ENCODE results near the gene ZDHHC11B.
"Not testable (repeated sequence)": the region's sequence is repeated elsewhere in the genome, so short reads cannot be mapped to it uniquely, and the experiment has no call there.

Gene ZDHHC11B

DNA sequence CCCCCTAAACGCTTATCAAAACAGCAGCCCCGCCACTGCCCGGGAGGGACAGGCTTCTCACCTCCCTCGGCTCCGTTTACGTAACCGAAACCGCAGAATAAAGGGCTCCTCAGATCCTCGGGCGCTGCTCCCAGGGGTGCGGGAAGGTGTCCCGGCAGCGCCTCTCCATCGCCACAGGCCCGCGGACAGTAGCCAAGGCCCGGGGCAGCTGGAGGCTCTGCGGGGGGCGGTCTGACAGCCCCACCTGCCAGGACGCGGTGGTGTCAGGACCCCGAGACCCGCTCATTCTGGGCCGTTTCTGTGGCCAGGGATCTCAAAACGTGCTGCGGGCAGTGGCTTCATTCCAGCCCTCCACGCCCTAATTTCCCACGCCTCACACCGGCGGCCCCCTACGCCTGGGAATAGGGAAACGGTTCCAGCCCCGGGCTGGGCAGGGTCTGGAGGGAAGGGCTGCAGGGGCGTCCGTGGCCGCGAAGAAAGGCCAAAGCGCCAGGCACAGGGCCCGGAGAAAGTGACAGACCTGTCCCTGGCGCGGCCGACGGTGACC is 575 bp downstream of the ZDHHC11B start:
- FAIRE-seq: not testable (repeated sequence)

DNA sequence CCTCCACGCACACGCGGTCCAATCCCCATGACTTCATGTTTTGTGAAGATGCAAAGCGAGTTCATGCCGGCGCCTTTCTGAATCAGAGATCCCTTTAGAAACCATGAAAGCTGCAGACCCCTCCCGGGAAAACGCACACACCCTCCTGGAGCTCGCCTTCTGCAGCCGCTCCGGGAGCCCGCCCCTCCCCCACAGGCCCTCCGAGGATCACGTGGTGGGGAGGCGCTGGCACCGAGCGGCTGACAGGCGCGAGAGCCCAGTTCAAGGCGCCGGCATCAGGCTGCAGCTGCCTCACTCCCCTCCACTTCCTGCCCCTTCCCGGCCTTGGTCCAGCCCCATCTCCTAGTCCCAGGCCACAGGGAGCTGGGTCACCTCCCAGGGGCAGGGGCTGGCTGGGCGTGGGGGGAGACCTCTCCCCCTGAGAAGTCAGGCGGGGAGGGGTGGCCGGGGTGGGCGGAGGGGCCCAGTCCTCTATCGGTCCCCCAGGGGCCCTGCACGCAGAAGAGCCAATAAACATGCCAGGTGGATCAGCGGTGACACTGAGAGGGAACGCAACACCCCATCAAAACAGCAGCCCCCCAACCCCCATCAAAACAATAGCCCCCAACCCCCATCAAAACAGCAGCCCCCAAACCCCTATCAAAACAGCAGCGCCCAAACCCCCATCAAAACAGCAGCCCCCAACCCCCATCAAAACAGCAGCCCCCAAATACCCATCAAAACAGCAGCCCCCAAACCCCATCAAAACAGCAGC is 1.3 kb downstream of the ZDHHC11B start:
- FAIRE-seq: not testable (repeated sequence)

DNA sequence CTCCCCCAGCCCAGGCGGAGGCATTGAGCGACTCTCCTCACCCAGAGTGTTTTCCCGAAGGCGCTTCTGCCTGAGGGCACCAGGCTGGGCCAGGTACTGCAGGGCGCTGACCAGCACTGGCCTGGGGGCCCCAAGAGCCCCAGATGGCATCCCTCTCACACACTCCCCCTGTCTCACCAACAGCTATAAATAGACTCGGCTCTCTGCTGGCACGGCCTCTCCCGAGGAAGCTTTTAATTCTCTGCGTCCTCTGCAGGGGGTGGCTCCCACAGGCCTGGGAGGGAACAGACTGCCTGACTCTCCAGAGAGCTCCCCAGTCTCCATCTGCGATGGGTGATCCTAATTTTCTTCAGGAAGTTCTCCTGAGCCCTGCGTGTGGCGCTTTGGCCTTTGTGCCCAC is 2.2 kb downstream of the ZDHHC11B start:
- not testable (repeated sequence) for FAIRE-seq

DNA sequence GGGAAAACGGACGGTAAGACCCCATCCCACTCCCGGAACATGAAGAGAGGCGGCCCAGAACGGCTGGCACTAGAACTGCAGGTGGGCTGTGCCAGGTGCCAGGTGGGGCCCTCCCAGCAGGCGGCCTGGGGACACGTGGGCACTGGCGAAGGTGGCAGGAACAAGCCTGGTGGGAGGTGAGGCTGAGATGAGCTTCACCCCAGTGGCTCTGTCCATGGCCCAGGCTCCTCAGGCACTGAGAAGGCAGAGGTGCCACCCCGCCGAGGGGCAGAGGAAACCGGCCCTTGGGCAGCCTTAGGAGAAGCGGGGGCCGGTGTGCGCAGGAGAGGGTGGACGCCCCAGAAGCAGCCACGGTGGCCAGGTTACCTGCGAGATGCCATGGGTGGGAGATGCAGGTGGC is 4.0 kb downstream of the ZDHHC11B start:
- FAIRE-seq: not testable (repeated sequence)

DNA sequence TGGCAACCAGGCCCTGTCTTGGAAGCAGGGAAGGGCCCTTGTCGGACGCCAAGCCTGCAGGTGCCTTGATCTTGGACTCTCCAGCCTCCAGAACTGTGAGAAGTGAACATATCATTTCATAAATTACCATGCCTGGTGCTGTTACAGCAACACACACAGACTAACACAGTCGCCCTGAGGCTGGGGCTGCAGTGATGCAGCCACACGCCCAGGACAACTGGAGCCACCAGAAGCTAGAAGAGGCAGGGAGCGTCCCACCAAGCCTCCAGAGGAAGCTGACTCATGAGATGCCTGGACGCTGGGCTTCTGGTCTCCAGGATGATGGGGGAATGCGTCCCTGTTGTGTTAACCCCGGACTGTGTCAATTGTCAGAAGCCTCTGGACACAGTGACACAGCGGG is 5.6 kb downstream of the ZDHHC11B start:
- not testable (repeated sequence) for FAIRE-seq

DNA sequence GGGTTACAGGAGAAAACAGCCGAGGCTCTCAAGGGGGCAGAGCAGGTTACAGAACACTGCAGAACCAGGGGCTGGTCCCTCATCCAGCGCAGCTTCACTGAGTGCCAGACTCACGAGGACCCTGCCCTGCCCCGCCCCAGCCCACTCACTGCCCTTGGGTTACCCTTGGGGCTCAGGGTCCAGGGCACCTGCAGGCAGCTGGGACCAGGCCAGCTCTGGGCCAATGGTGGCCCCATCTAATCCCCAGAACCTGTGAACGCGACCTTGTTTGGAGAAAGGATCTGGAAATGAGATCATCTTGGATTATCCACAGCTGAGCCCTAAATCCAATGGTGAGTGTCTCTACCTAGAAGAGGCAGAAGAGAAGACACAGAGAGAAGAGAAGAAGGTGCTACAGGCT is 6.1 kb downstream of the ZDHHC11B start:
- not testable (repeated sequence) for FAIRE-seq

DNA sequence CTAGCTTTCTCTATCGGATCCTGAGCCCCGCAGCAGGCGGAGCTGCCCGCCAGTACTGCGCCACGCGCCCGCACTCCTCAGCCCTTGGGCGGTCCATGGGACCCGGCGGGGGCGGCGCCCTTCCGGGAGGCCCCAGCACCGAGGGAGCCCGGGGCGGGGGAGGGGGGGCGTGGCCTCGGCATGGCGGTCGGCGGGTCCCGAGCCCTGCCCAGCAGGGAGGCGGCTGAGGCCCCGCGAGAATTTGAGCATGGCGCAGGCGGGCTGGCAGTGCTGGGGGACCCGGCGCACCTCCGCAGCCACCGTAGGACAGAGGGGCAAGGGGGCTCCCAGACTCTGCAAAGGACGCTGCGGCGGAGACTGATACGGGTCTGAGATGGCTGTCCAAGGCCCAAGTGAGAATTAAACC is 6.8 kb downstream of the ZDHHC11B start:
- FAIRE-seq: no peak

DNA sequence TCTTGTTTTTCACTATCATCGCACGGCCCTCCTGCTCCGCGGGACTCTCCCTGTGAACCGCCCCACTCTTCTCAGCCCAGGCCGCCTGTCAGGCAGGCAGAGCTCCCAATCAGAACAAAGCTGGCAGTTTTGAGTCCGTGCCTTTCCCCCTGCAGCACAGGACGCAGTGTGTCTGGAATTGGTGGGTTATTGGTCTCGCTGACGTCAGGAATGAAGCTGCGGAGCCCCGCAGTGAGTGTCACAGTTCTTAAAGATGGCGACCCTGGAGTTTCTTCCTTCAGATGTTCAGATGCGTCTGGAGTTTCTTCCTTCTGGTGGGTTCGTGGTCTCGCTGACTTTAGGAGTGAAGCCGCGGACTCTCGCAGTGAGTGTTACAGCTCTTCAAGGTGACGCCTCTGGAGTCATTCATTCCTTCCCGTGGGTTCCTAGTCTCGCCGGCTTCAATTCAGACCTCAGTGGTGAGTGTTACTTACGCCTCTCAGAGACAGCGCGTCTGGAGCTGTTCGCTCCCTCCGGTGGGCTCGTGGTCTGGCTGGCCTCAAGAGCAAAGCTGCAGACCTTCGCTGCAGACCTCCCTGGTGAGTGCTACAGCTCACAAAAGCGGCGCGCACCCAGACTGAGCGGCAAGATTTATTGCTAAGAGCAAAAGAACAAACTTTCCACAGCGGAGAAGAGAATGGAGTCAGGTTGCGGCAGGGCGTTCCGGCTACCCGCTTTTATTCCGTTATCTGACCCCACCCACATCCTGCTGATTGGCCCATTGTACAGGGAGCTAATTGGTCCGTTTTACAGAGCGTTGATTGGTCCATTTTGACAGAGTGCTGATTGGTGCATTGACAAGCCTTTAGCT is 7.4 kb downstream of the ZDHHC11B start:
- FAIRE-seq: no peak

DNA sequence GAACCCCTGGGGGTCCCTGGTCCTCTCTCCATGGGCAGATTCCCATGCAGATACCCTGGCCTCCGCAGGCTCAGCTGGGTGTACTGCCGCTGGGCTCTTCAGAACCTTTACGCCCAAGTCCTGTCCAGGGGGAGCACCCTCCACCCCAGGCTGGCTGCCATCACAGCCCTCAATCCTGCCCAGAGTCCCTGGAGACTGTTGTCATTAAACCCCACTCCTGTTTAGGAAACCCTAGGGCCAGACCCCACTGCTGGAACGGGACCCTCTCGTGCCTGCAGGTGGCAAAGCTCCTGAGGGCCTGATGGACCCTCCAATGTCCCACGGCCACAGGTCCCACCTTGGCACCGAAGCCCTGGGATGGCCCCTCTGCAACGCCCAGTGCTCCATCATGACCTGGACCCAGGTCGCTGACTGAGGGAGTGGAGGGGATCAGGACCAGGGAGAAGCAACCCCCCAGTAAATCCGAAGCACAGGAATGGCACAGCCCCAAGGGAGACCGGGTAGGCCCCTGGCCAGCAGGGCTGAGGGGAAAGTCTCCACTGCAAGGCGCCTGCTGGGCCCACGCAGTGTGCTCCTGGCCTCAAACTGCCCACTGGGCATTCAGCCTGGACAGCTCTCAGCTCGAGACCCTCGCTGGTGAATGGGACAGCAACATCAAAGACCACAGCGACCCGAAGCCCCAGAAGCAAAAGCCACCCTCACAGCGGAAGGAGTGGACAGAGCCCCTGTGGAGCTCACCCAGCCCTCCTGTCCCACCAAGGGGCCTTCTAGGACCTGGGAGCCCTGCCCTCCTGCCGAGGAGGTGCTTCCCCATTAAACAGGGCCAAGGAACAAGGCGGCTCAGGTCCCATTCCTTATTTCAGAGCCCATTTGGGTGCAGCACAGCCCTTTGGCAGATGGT is 8.3 kb downstream of the ZDHHC11B start:
- FAIRE-seq: no peak

DNA sequence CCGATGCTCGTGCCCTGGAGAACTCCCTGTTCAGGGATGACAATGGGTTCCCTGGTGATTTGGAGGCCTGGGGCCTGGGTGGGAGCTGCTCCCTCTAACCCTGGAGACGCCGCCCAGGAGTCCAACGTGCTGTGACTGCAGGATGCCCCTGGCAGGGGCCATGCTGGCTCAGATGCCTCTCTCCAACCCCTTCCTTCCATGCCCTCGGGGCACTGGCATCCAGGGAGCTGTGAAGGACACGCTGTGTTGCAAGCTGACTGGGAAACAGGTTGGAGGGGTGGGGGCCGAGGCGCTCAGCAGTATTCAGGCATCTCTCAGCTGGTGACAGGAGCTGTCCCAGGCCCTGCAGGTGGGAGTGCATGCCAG is 9.0 kb downstream of the ZDHHC11B start:
- not testable (repeated sequence) for FAIRE-seq

DNA sequence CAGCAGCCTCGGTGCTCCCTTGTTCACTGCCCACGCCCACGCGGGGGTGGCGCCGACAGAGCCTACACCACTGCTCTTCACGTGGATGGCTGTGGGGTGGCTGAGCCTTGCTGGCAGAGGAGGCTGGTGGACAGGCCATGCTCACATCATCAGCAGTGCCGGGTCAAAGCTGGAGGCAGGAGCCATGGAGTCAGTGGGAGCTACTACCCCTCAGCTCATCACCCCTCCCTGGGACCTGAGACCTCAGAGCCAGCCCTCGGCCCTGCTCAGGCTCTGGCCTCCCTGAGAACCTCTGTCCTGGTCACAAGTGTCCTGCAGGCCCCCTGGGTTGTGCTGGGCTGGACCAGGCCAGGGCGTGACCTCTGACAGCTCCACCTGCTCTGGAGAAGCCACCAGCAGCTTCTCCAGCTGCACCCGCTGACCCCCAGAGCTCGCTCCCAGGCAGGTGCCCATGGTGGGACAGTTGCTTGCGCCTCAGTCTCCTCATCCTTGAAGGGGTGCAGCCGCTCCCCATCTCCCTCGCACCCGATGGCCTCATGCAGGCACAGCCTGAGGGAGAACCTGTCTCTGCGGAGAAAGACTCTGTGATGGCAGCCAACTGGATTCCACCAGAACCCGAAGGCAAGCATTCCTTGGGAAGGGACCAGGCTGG is 9.5 kb downstream of the ZDHHC11B start:
- not testable (repeated sequence) for FAIRE-seq

DNA sequence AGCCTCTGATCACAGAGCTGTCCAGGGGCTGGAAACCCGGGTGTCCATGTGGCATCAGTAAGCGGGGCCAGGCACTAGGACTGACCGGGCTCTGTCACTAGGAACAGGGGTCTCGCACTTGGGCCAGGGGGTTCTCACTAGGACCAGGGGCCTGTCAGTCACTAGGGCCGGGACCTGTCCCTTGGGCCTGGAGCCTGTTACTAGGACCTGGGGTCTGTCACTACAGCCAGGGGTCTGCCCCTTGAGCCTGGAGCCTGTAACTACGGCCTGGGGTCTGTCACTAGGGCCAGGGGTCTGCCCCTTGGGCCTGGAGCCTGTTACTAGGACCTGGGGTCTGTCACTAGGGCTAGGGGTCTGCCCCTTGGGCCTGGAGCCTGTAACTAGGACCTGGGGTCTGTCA is 10.2 kb downstream of the ZDHHC11B start:
- not testable (repeated sequence) for FAIRE-seq

DNA sequence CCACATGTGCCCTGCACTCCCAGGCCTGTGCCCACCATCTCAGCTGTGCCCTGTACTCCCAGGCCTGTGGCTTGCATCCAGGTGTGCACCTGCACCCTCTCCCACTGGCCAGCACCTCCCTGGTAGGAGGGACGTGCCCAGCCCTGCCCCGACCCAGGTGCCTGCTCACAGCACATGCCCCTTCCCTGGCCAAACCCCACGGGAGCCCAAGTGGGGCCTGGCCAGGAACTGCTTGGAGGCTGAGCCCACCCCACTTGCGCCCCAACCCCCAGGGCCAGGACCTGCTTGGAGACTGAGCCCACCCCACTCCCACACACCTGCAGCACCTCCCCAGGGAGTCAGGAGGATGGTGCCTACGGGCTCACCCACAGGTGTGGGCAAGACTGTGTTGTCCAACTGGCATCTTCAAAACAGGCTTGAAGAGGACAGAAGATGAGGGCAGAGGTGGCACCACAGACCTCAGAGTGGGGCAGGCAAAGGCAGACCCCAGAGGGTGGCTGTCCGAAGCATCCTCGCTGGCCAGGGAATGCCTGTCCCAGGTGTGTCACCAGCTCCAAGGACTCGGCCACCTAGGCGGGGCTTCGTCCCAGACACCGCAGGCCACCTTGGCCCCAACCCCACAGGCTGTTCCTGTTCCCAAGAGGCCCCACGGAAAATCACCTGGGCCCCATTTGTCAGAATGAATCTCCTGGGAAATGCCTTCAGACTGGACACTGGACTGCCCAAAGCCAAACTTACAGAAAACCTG is 10.8 kb downstream of the ZDHHC11B start:
- FAIRE-seq: no peak

DNA sequence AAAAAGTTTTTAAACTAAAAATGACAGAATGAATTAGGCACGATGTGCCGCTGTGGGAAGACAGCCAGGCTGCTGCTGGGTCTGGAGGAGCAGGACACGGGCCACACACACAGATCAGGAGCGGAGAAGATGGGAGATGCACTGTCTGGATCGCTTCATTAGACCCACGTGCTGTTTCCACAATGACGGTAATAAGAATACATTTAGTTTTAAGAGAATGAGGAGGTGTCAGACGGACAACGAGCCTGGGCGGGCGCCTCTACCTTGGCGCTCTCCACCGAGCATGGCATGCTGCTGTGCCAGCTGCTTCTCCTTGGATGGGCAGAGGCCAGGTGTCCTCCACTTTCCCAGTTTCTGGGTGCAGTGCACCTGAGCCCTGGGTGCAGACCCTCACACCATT is 11.6 kb downstream of the ZDHHC11B start:
- not testable (repeated sequence) for FAIRE-seq

DNA sequence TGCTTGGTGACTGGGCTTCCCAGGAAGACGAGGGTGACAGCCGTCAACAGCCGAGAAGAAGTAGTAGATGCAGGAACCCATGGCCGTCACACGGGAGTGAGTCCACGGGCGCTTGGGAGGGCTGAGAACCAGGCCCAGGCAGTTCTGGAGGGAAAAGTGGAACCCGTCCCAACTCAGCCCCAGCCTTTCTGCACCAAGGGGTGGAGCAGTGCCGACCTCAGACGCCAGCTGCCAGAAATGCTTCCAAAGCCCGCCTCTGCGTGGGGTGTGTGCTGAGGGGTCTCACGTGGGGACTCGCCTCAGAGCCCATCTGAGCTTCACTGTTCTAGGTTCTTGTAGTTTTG is 12.0 kb downstream of the ZDHHC11B start:
- not testable (repeated sequence) for FAIRE-seq

DNA sequence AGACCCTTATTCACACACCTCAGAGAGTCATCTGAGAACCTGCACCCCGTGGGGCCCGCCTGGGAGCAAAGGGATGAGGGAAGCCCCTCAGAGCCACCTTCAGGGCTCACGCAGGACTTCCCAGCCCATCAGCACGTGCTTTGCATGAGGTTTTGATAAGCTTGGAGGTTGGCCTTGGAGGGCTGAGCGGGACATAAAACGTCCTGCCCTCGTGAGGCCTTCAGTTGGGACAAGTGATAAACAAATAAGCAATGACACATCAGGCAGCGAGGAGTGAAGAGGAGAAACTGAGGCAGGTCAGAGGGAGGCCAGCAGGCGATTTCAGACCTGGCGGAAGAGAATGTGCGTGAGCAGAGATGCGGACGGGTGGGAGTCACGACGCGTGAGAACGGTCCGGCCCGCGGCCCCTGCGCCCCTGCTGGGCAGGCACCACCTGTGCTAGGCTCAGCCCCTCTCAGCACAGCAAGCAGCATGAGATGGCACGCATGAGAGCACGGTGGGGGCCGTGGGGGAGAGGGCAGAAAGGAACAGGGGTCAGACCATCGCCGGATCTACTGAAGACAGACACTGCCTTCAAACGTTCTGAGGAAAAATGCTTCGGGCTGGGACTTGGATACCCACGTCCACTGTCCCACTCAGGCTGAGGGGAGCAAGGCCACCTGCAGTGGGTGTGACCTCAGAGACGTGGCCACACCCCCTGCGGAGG is 12.5 kb downstream of the ZDHHC11B start:
- FAIRE-seq: not testable (repeated sequence)

DNA sequence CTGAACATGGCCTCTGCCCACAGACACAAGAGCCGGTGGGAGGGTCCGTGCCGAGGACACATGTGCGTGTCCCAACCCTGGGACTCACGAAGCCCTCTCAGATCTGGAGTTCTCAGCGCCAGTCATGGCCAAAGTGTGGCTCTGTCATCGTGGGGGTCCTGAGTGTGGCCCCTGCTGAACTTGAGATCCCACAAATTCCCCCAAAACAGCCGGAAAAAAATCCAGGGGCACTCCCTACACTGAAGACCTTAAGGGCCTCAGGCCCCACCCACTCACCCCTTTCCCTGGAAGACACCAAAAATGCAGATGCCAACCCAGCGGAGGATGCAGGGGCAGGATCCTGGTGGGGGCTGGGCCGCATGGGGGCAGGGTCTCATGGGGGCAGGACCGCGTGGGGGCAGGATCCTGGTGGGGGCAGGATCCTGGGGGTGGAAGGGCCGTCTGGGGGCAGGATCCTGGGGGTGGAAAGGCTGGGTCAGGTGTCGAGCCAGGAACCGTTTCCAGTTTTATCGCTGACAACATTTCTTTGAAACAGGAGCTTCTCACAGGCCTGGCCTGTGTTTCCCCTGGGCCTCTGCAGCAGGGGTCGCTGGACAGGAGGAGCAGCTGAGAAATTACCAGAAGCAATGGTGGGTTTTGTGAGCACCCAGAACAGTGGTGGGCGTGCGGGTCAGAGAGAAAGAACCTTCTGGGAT is 13.3 kb downstream of the ZDHHC11B start:
- FAIRE-seq: not testable (repeated sequence)

DNA sequence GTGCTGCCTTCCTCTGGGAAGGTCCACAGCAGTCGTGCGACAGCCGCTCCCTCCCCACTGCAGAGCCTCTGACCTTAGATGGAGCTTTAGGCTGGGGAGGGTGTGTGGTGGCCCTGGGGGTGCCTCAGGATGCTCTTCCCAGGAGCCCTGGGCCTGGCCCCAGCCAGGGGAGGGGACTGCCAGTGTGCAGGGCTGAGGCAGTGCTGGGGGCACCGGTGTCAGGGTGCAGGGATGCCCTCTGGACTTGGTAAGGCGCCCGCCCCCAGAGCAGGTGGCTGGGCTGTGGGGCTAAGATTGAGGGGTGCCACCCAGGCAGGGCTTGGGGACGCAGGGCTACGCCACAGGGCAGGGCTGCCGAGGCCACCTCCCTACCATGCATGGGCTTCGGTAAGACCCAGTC is 13.9 kb downstream of the ZDHHC11B start:
- not testable (repeated sequence) for FAIRE-seq

DNA sequence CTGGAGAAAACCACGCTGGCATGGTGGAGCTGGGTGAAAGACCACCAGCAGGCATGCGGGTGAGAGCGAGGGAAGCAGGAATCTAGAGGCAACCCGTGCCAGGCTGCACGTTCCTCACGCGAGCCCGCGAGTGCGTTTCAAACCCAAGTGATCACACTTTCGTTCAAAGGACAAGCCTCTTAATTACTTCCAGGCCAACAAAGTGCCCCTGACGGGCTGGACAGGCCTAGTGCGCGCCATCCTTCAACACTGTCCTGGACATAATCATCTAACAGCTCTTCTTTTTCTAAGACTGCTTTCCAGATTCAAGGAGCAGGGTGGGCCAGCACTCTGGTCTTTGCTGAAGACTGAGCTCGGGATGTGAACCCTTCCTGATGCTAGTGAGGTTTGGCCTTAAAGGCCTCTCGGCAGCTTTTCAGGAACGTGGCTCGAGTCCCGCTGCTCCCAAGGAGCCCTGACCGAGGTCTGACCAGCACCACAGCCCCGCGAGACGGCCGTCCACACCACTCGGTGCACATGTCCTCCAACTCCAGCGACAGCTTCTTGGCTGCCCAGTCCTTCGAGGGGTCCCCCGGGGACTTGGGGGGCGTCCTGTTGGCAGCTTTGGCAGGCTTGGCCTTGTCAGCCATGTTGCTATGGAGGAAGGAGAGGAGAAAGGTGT is 14.9 kb downstream of the ZDHHC11B start:
- FAIRE-seq: not testable (repeated sequence)

Data from colon (tissue), 2 donors.